NCI-H82 treated with DMSO at 0.1 percent for 48 hours (cell line): Measurements from ENCODE around the gene LIN52.
A peak's percentile ranks its signal among the peaks of the same experiment; 100 is the strongest.
"Not testable (repeated sequence)": the region's sequence is repeated elsewhere in the genome, so short reads cannot be mapped to it uniquely, and the experiment has no call there.

Experiments used
- DNase-seq: peaks from one replicate; lab custom pipeline; 2025; ENCODE audit not compliant: unreplicated experiment; lab: John Stamatoyannopoulos, UW

LIN52 gene

GRCh38 chr14:74105381-74105780 is 20.6 kb downstream of the LIN52 start:
- no peak for DNase-seq

DNA sequence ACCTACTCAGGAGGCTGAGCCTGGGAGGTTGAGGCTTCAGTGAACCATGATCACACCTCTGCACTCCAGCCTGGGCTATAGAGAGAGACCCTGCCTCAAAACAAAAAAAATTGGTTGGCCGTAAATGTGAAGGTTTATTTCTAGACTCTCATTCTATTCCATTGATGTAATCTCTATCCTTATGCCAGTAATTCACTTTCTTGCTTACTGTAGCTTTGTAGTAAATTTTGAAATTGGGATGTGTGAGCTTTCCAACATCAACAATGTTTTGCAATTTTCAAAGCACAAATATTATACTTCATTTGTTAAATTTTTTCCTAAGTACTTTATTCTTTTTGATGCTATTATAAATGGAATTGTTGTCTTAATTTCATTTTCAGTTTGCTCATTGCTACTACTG is 24.6 kb downstream of the LIN52 start:
- no peak for DNase-seq

DNA sequence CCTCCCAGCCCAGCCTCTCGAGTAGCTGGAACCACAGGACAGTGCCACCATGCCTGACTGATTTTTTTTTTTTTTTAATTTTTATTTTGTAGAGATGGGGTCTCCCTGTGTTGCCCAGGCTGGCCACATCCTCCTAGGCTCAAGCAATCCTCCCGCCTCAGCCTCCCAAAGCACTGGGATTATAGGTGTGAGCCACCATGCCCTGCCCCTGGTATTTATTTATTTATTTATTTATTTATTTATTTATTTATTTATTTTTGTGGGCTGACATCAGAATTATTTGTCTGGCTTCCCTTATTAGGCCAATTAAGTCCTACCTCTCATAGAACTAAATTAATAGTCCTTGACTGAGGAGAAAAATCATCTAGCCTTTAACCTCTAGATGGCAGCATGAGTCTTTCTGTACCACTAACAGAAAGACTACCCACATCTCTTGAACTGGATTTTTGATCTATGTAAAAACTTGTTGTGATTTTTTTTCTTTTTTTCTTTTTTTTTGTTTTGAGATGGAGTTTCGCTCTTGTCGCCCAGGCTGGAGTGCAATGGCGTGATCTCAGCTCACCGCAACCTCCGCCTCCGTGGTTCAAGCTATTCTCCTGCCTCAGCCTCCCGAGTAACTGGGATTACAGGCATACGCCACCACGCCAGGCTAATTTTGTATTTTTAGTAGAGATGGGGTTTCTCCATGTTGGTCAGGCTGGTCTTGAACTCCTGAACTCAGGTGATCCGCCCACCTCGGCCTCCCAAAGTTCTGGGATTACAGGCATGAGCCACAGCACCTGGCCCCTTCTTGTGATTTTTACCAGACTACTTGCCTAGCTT is 26.9 kb downstream of the LIN52 start:
- DNase-seq: peak; percentile 1

GRCh38 chr14:74125487-74125886 is 40.7 kb downstream of the LIN52 start:
- DNase-seq: not testable (repeated sequence)

GRCh38 chr14:74126315-74127013 is 41.7 kb downstream of the LIN52 start:
- DNase-seq: no peak

DNA sequence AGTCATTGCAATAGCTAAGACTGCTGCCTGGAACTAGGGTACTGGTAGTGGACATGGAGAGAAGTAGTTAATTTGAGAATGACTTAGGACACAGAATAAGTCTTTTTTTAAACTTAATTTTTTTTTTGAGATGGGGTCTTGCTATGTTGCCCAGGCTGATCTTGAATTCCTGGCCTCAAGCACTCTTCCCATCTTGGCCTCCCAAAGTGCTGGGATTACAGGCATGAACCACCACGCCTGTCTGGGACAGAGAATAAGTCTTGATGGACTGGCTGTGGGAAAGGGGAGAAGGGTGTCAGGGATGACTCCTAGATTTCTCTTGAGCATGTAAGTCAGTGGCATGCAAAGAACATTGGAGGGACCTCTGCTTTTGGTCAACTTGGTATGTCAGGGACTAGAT is 42.9 kb downstream of the LIN52 start:
- no peak for DNase-seq

DNA sequence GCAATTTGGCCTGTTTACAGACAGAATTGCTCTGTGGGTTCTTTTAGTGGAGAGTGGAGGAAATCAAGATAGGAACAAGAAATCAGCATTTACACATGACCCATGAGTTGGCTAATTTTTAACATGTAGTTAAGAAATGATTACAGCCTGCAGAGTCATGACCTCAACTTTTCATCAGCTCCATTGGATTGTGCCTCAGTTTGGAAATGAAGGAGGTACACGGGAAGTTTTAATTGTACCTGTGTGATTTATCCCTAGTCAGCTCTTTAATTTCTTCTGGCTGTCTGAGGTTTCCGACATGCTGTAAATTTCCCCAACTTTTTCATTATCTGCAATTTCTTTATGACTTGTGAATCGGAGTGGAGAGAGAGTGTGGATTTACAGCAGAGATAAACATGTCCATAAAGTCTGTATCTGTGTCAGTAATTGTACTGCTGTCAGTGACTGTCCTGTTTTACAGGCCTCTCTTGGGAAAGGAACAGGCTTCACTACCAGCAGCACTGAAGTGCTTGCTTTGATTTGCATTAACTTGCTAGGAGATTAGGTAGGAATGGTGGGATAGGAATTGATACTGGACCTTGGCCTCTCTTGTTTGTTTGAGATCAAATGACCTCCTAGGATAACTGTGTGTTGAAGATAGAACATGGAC is 49.2 kb downstream of the LIN52 start:
- DNase-seq: no peak

DNA sequence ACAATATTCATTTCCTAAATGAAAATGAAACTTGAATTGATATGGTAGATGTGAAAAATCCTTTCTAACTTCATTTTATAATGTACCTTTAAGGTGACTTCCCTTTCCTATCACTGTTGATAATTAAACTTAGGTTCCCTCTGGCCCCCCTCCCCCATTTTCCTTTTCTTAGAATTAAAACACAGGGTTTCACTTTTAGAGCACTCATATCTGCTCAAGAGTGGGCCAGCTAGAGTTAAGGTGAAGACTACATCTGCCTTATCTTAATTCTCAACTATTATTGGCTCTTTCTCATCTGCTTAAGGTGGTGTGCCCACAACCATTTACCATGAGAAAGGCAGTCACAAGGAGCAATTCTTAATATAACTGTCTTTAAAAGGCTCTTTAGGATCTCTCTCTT is 49.7 kb downstream of the LIN52 start:
- DNase-seq: no peak

GRCh38 chr14:74135426-74135825 is 50.7 kb downstream of the LIN52 start:
- DNase-seq: no peak

DNA sequence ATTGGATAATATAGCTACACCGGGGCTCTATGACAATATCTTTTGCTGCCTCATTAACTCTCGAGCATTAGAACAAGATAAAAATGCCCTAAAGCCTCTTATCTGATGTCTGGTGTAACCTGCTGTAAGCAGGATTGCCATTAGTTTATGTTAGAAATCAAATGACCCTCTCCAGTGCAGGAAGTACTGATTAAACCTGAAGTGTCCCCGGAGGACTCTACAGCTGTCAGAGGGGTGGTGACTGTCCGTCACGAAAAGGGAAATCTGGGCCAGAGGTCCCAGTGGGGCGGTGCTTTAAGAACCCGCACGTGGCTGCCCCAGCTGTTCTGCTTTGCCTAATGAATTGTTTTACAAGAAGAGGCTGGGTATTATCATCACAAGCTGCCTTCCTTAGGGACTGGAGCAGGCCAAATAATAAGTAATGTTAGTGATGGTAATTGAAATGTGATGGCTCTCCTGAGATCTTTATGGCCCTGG is 55.7 kb downstream of the LIN52 start:
- DNase-seq: peak; percentile 95

DNA sequence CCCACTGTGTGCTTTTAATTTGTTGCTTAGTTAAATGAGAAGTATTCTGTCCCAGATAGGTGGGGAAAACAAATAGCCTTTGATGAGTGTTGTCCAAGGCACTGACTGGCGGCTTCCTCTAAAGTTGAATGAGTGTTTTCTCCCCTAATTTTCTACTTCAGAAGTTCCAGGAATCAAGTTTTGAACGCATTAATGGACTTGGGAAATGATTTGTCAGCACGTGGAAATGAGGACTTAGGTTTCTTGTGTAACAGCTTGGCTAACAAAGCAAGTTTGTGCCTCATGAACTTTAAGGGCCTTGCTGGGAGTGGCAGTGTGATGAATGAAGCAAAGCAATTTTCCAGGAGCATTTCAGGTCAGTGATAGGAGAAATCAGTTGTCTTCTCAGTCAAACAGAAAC is 56.9 kb downstream of the LIN52 start:
- no peak for DNase-seq

- no peak for DNase-seq
These were observed 57.8 kb downstream of the LIN52 start for GRCh38 chr14:74142523-74142922.

GRCh38 chr14:74144789-74145188 is 60.0 kb downstream of the LIN52 start:
- no peak for DNase-seq

DNA sequence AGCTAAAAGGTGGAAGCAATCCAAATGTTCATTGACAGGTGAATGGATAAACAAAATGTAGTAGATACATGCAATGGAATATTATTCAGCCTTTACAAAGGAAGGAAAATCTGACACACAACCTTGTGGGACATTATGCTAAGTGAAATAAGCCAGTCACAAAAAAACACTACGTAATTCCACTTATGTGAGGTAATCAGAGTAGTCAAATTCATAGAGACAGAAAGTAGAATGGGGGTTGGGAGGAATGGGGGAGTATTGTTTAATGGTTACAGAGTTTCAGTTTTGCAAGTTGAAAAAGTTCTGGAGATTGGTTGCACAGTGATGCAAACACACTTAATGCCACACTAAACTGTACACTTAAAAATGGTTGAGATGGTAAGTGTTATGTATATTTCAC is 62.8 kb downstream of the LIN52 start:
- DNase-seq: no peak

GRCh38 chr14:74148705-74149104 is 63.9 kb downstream of the LIN52 start:
- DNase-seq: no peak

GRCh38 chr14:74155287-74155686 is 70.5 kb downstream of the LIN52 start:
- peak; percentile 76 for DNase-seq

- DNase-seq: peak; percentile 76
These were observed 71.0 kb downstream of the LIN52 start for GRCh38 chr14:74155749-74156148.

DNA sequence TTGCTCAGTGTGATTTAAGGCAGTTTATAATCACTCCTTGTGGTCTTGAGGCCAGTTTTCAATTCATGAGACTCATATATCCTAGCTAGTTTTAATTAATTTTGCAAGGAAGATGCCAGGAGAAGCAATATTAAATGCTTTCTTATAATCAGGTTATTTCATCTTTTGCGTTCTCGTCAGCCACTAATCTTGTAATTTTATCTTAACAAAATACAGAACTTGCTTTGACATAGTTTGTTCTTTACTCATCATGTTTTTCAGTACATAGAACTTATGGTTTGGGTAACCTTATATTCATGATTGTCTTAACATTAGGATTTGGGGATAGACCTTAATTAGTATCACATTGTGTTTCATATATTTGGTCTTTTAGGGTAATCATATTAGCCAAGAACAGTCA is 76.0 kb downstream of the LIN52 start:
- DNase-seq: no peak

DNA sequence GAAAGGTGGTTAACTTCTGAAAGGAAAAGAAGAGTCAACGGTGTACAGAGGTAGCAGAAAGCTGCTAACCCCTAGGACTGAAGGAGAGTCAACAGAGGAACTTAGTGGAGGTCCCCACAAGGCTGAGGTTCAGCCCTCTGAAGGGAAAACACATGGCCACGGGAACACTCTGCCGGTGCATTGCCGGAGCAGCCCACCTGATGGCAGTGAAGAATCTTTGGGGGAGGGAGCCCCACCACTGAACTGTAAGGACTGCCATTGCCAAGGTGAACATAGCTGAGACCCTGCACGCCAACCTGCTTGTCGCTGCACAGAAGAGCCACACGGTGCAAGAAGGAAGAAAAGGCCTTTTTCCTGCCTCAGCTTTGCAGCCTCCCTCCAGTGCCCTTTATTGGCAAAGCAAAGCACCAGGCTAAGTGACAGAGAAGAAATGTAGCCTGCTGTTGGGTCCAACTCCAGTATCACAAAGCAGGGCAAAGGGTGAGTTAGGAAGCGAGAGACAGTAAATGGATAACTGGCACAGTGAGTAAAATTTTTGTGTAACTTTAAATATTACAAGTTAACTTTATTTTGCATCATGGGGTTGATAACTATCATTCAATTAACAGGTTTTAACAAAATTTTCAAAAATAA is 76.9 kb downstream of the LIN52 start:
- DNase-seq: no peak

GRCh38 chr14:74169906-74170305 is 85.2 kb downstream of the LIN52 start:
- no peak for DNase-seq

GRCh38 chr14:74176400-74176793 is 91.6 kb downstream of the LIN52 start:
- no peak for DNase-seq
